ENCODE results near the gene AGPS. TPM values are rescaled to one million over a fixed set of nuclear protein-coding genes. Genes with fewer than 3 reads are reported as not detected.

Gene AGPS
- total RNA-seq, 4 donors from 2014 or later: 21.4 to 50.9 (median 34.3) TPM

DNA sequence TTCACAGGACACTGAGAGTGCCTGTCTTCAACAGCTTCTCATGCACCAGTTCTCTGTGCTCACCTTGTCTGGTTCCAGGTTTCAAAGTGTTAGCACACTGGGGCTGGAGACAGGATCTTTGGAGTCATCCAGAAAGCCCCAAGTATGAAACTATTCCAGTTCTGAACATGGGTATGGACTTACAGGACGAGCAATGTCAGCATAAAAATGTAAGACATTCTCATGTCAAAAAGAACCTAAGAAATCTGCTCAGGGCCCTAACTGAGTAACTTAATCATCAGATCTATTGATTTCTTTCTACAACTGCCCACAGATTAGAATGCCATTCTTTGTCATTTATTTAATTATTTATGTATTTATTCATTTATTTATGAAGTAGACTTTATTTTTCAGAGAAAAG is 184.5 kb downstream of the AGPS start:
- no peaks in the 10 kb centered on the region for H3K27me3 ChIP-seq
- H3K36me3 ChIP-seq: no peaks in the 10 kb centered on the region
- WGBS, 2 donors (ENCODE audit: low coverage in 1 of 2): 80 to 89% methylated on average over 1 of the region's 1 CpG
- no peak for TF ChIP-seq POLR2AphosphoS5 (IDR thresholded peaks at IDR 0.05)
- TF ChIP-seq, protein P1, sequence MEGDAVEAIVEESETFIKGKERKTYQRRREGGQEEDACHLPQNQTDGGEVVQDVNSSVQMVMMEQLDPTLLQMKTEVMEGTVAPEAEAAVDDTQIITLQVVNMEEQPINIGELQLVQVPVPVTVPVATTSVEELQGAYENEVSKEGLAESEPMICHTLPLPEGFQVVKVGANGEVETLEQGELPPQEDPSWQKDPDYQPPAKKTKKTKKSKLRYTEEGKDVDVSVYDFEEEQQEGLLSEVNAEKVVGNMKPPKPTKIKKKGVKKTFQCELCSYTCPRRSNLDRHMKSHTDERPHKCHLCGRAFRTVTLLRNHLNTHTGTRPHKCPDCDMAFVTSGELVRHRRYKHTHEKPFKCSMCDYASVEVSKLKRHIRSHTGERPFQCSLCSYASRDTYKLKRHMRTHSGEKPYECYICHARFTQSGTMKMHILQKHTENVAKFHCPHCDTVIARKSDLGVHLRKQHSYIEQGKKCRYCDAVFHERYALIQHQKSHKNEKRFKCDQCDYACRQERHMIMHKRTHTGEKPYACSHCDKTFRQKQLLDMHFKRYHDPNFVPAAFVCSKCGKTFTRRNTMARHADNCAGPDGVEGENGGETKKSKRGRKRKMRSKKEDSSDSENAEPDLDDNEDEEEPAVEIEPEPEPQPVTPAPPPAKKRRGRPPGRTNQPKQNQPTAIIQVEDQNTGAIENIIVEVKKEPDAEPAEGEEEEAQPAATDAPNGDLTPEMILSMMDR (IDR thresholded peaks at IDR 0.05): no peak
- no peak for TF ChIP-seq EP300 (IDR thresholded peaks at IDR 0.05)
- TF ChIP-seq POLR2A (IDR thresholded peaks at IDR 0.05): no peak
- no peaks in the 10 kb centered on the region for H3K4me1 ChIP-seq
- no peaks in the 10 kb centered on the region for H3K9me3 ChIP-seq
- ATAC-seq: no peak
- H3K4me3 ChIP-seq: no peak overlapping the region
- H3K27ac ChIP-seq: no peak overlapping the region

GRCh38 chr2:177578454-177578853 is 185.9 kb downstream of the AGPS start:
- WGBS, 2 donors (ENCODE audit: low coverage in 1 of 2): 76 to 83% methylated on average over 3 of the region's 3 CpGs
- TF ChIP-seq EP300 (IDR thresholded peaks at IDR 0.05) (no peak), POLR2AphosphoS5 (IDR thresholded peaks at IDR 0.05) (no peak), POLR2A (IDR thresholded peaks at IDR 0.05) (no peak)
- TF ChIP-seq, protein P1 (IDR thresholded peaks at IDR 0.05): no peak
- Histone ChIP-seq H3K4me1 (no peaks in the 10 kb centered on the region), H3K27ac (no peak overlapping the region), H3K27me3 (no peaks in the 10 kb centered on the region), H3K9me3 (no peaks in the 10 kb centered on the region), H3K36me3 (no peaks in the 10 kb centered on the region), H3K4me3 (no peak overlapping the region)
- ATAC-seq: no peak

DNA sequence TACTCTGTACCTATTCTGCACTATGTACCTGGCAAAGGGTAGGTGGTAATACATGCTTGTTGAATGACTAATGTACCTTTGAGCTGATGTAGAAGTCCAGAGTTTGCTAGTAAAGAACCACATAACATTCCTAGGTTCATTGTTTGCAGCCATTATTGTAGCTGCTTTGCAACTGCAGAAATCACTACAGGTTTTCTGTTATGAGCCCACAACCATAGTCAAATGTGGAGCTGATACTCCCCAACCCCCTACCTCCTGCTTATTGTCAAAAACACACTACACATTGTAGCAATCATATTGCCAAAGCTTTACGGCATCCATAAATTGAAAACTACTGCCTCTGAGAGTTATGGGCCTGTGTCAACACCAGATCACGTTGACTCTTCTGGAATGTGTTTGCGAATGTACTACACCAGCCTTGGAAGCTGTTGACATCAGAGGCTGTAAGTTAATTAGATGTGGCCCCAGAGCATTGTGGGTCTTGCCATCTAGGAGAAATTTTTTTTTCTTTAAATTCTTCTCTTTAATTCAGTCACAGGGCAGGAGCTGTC is 187.0 kb downstream of the AGPS start:
- TF ChIP-seq EP300 (IDR thresholded peaks at IDR 0.05) (no peak), POLR2AphosphoS5 (IDR thresholded peaks at IDR 0.05) (no peak), POLR2A (IDR thresholded peaks at IDR 0.05) (no peak)
- TF ChIP-seq, protein P1 (IDR thresholded peaks at IDR 0.05): no peak
- Histone ChIP-seq H3K9me3 (no peaks in the 10 kb centered on the region), H3K4me1 (no peaks in the 10 kb centered on the region), H3K4me3 (no peak overlapping the region), H3K27ac (no peak overlapping the region), H3K27me3 (no peaks in the 10 kb centered on the region), H3K36me3 (no peaks in the 10 kb centered on the region)
- WGBS, 2 donors (ENCODE audit: low coverage in 1 of 2): 86 to 90% methylated on average over 1 to 3 of the region's 3 CpGs
- ATAC-seq: no peak

GRCh38 chr2:177582000-177582399 is 189.4 kb downstream of the AGPS start:
- TF ChIP-seq POLR2AphosphoS5 (IDR thresholded peaks at IDR 0.05) (no peak), EP300 (IDR thresholded peaks at IDR 0.05) (no peak), POLR2A (IDR thresholded peaks at IDR 0.05) (no peak)
- TF ChIP-seq, protein P1 (IDR thresholded peaks at IDR 0.05): no peak
- Histone ChIP-seq H3K36me3 (no peaks in the 10 kb centered on the region), H3K27ac (no peak overlapping the region), H3K4me1 (peaks cover 0 to 11% (median 0%) of the 10 kb centered on the region in 3 donors), H3K9me3 (no peaks in the 10 kb centered on the region), H3K4me3 (no peak overlapping the region), H3K27me3 (no peaks in the 10 kb centered on the region)
- no peak for ATAC-seq
- WGBS, 2 donors (ENCODE audit: low coverage in 1 of 2): 100% methylated on average over 1 of the region's 1 CpG; no CpG with 5 or more reads in 1 of the 2 donors

- Histone ChIP-seq H3K36me3 (no peaks in the 10 kb centered on the region), H3K27ac (no peak overlapping the region), H3K9me3 (no peaks in the 10 kb centered on the region), H3K4me1 (peaks cover 0 to 11% (median 0%) of the 10 kb centered on the region in 3 donors), H3K4me3 (no peak overlapping the region), H3K27me3 (no peaks in the 10 kb centered on the region)
- TF ChIP-seq POLR2AphosphoS5 (IDR thresholded peaks at IDR 0.05) (no peak), POLR2A (IDR thresholded peaks at IDR 0.05) (no peak), EP300 (IDR thresholded peaks at IDR 0.05) (no peak)
- TF ChIP-seq, protein P1 (IDR thresholded peaks at IDR 0.05): no peak
- 80 to 100% methylated on average over 1 of the region's 6 CpGs for WGBS, 2 donors (ENCODE audit: low coverage in 1 of 2)
- ATAC-seq: no peak
Observed at GRCh38 chr2:177584030-177584692, 191.6 kb downstream of the AGPS start.

Measured in gastroesophageal sphincter (tissue), 4 donors.